GM13976 (cell line): Measurements from ENCODE around the gene WDR83.

ENCODE experiments used
- DNase-seq: peaks from one replicate; pipeline ENCODE4 v3.0.0; 2012; ENCODE audit warnings: low spot score
- CTCF ChIP-seq: IDR thresholded peaks from 2 replicates; pipeline ENCODE4 v1.5.1; 2012; ENCODE audit warnings: borderline replicate concordance, mild to moderate bottlenecking; ENCODE audit not compliant: insufficient read depth; ENCODE audit errors: extremely low read depth, missing control alignments, control extremely low read depth
- in situ Hi-C: fragments of 300-500 bp; cut with MboI; formaldehyde crosslinking; loops from one replicate; pipeline ENCODE4 v1.12.0; 2022; ENCODE audit warnings: low sequenced_read_pairs, mixed read lengths, inconsistent platforms; ENCODE audit not compliant: unreplicated experiment

Gene WDR83

GRCh38 chr19:12701596-12702282 lies 35.1 kb downstream of the WDR83 start:
- no peak for DNase-seq
- in situ Hi-C loops, result no loop called here

GRCh38 chr19:12703046-12703445 lies 36.4 kb downstream of the WDR83 start:
- TF ChIP-seq CTCF, result no peak
- in situ Hi-C loops, result no loop called here
- DNase-seq, result no peak

More at GRCh38 chr19:12701596-12702282, 35.1 kb downstream of the WDR83 start:
- no peak for TF ChIP-seq CTCF

DNA sequence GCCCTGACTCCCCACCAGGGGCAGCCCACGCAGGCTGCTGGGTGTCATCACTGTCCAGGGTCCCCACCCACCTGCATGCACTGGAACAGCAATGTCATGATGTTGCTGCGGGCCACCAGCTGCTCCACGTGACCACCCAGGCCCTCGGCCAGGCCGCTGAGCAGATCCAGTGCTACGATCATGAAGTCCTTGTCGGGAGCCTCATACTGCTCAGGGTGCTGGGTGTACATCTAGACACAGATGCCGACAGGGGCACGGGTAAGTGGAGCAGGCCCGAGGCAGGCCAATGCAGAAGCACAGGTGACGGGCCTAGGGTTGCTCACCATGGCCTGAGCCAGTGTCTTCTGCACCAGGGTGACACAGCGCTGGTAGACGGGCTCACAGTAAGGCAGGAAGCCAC lies 38.6 kb downstream of the WDR83 start:
- no peak for TF ChIP-seq CTCF
- in situ Hi-C loops, result no loop called here

GRCh38 chr19:12705654-12706331 lies 39.2 kb downstream of the WDR83 start:
- in situ Hi-C loops, result no loop called here
- no peak for DNase-seq
- TF ChIP-seq CTCF, result no peak

More for the DNA sequence above, 38.6 kb downstream of the WDR83 start:
- no peak for DNase-seq

GRCh38 chr19:12706332-12706718 lies 39.7 kb downstream of the WDR83 start:
- no peak for DNase-seq
- TF ChIP-seq CTCF, result no peak
- in situ Hi-C loops, result no loop called here

- TF ChIP-seq CTCF, result no peak
- in situ Hi-C loops, result no loop called here
- DNase-seq, result no peak
These were observed 42.0 kb downstream of the WDR83 start for GRCh38 chr19:12708641-12709040.
